ENCODE data around the gene LTA.
"Not testable (repeated sequence)": the region's sequence is repeated elsewhere in the genome, so short reads cannot be mapped to it uniquely, and the experiment has no call there.

The LTA gene

DNA sequence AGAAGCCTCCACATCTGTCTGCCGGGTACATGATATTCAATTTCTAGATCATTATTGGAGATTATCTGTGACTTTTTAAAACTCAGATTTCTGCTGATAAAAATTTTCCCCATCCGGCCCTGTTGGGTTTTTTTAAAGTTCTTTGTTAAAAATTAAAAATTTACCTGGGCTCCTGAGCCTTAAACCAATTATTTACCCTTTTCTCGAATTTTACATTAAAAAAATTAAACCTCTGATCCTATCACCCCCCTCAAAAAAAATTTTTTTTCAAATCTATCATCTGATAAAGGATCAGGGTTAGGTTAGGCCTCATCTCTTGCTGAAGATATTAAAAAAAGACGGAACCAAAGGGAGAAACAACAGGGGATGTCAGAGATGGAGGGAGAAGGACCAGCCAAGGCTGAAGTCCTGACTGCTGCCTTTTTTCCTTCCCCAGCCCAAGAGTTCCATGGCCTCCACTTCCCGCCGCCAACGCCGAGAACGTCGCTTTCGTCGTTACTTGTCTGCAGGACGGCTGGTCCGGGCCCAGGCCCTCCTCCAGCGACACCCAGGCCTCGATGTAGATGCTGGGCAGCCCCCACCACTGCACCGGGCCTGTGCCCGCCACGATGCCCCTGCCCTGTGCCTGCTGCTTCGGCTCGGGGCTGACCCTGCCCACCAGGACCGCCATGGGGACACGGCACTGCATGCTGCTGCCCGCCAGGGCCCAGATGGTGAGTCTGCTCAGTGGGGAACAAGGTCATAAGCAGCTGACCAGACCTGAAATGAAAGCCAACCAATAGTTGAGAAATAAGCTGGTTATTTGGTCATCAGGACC, 24.2 kb upstream of the LTA start (continued):
- TF ChIP-seq HIC1 (tag by site-specific recombination; IDR thresholded peaks at IDR 0.05) (peak; percentile 64; the same call in 1 of the 2 replicates), ZNF704 (tag by site-specific recombination; IDR thresholded peaks at IDR 0.05) (no peak), ZBTB48 (tag by site-specific recombination; IDR thresholded peaks at IDR 0.05) (no peak), ZNF341 (tag by site-specific recombination; IDR thresholded peaks at IDR 0.05; ENCODE audit: low read depth) (peak; percentile 14; the same call in 1 of the 2 replicates)

DNA sequence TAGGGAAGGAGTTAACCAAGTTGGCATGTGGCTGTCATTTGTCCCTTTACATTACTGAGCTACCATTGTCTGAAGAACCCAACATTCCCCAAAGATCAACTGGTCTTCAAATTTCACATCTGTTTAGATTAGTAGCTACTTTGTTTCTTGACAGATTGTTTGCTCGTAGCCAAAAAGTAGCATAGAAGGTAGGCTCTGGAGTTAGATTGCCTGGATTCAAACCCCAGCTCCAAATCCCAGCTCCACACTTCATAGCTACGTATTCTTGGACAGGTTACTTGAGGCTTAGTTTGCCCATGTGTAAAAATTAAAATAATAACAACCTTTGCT, 23.6 kb upstream of the LTA start:
- POLR2A ChIA-PET: interaction anchor here (0.6 to 2.5 kb wide), 11 partner anchors 16 to 590 kb away, joined by 3 to 15 read pairs (median 3); partner anchors contain the start of genes C6orf47, HSPA1A, HSPA1B and HSPA1L

DNA sequence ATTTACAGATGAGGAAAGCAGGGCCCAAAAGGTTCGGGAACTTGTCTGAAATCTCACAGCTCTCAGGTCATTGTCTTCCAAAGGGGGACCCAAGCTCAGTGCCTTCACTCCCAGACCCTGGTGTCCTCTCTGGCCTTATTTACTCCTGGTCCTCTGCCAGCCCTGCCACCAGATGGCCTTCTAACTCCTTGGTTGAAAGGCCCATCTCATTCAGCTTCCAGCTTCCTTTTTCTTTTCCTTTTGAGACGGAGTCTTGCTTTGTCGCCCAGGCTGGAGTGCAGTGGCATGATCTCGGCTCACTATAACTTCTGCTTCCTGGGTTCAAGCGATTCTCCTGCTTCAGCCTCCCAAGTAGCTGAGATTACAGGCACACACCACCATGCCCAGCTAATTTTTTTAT, 20.7 kb upstream of the LTA start:
- ChIA-PET POLR2A (interaction anchor here (0.9 to 1.1 kb wide), 3 partner anchors 10 to 47 kb away, joined by 3 to 5 read pairs (median 4); no protein-coding TSS in a partner anchor), CTCF (interaction anchor here (0.6 to 13.9 kb wide), 23 partner anchors 10 to 409 kb away, joined by 3 to 431 read pairs (median 3); partner anchors contain the start of genes C6orf47, DDX39B, LSM2 and LST1)
- peaks cover 44 to 65% of the 10 kb centered on the region in 2 experiments; a peak in 2 of 3 replicates for H3K36me3 ChIP-seq (ENCODE audit: control insufficient read depth in 2 of 2, insufficient read depth in 1 of 2, low read length in 2 of 2)
- not testable (repeated sequence) for H3K4me1 ChIP-seq (ENCODE audit: control insufficient read depth, insufficient read depth, low read length); H3K4me3 ChIP-seq (ENCODE audit: low read depth, low read length); H3K9me3 ChIP-seq (ENCODE audit: control insufficient read depth, insufficient read depth, low read depth, low read length); H3K27ac ChIP-seq (ENCODE audit: extremely low read depth, low read depth, low read length)
- peak; percentile 58 for TF ChIP-seq ZNF654 (tag by site-specific recombination; IDR thresholded peaks at IDR 0.05; ENCODE audit: low read depth)
- TF ChIP-seq CTCF (tag by site-specific recombination; IDR thresholded peaks at IDR 0.05): peak; percentile 76
- 0 out of 2 replicates have a peak, but pooled peaks have one; percentile 26 for TF ChIP-seq KLF8 (tag by site-specific recombination; IDR thresholded peaks at IDR 0.05)
- peak; percentile 27; the same call in 1 of the 2 replicates for TF ChIP-seq ZNF600 (tag by site-specific recombination; IDR thresholded peaks at IDR 0.05)

More for the DNA sequence above, 23.6 kb upstream of the LTA start:
- no peak overlapping the region; the same call in 1 of the 2 replicates for H3K4me3 ChIP-seq (ENCODE audit: low read depth, low read length)
- H3K36me3 ChIP-seq (ENCODE audit: control insufficient read depth in 2 of 2, insufficient read depth in 1 of 2, low read length in 2 of 2): peaks cover 29 to 46% of the 10 kb centered on the region in 2 experiments; a peak in 2 of 3 replicates
- peaks cover 2% of the 10 kb centered on the region; the same call in 1 of the 2 replicates for H3K4me1 ChIP-seq (ENCODE audit: control insufficient read depth, insufficient read depth, low read length)
- H3K27ac ChIP-seq (ENCODE audit: extremely low read depth, low read depth, low read length): no peak overlapping the region; the same call in 1 of the 2 replicates
- CTCF ChIA-PET: interaction anchor here (0.6 to 13.9 kb wide), 7 partner anchors 9 to 573 kb away, joined by 3 to 431 read pairs (median 4); partner anchors contain the start of genes LST1, LTB and NCR3
- no peak for TF ChIP-seq TCF7L2 (IDR thresholded peaks at IDR 0.05; ENCODE audit: borderline replicate concordance, low read depth, low read length)
- TF ChIP-seq ZNF664 (tag by site-specific recombination; IDR thresholded peaks at IDR 0.05): peak; percentile 94
- no peaks in the 10 kb centered on the region for H3K9me3 ChIP-seq (ENCODE audit: control insufficient read depth, insufficient read depth, low read depth, low read length)

DNA sequence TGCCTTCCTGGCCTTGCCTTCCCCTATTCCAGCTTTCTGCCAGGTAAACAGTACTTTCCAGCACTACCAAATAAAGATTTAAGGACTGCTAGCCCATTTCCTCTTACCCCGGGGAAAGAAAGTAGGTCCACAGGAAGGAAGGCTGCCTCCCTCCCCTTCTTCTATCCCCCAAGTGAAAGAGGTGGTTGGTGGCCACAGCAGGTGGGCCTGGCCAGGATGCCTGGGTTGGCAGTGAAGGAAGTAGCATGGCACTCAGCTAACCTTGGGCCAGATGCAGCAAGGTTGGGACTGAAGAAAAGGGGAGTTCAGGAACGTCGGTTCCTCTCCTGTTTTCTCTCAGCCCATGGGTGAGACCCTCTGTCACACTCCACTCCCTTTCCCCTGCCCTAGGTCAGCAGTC, 15.8 kb upstream of the LTA start:
- Histone ChIP-seq H3K27ac (ENCODE audit: extremely low read depth, low read depth, low read length) (no peak overlapping the region), H3K4me1 (ENCODE audit: control insufficient read depth, insufficient read depth, low read length) (no peaks in the 10 kb centered on the region), H3K36me3 (ENCODE audit: control insufficient read depth in 2 of 2, insufficient read depth in 1 of 2, low read length in 2 of 2) (peaks cover 26 to 78% of the 10 kb centered on the region in 2 experiments; a peak in 2 of 3 replicates), H3K4me3 (ENCODE audit: low read depth, low read length) (no peak overlapping the region), H3K9me3 (ENCODE audit: control insufficient read depth, insufficient read depth, low read depth, low read length) (no peaks in the 10 kb centered on the region)
- POLR2A ChIA-PET: no interaction called here
- CTCF ChIA-PET: interaction anchor here (0.5 to 2.7 kb wide), 5 partner anchors 10 to 173 kb away, joined by 3 to 14 read pairs (median 3); partner anchors contain the start of genes ATP6V1G2, DDAH2 and TNF
- TF ChIP-seq, protein P1, sequence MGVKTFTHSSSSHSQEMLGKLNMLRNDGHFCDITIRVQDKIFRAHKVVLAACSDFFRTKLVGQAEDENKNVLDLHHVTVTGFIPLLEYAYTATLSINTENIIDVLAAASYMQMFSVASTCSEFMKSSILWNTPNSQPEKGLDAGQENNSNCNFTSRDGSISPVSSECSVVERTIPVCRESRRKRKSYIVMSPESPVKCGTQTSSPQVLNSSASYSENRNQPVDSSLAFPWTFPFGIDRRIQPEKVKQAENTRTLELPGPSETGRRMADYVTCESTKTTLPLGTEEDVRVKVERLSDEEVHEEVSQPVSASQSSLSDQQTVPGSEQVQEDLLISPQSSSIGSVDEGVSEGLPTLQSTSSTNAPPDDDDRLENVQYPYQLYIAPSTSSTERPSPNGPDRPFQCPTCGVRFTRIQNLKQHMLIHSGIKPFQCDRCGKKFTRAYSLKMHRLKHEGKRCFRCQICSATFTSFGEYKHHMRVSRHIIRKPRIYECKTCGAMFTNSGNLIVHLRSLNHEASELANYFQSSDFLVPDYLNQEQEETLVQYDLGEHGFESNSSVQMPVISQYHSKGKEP (tag by site-specific recombination; IDR thresholded peaks at IDR 0.05): no peak
- no peak for TF ChIP-seq ZNF155 (tag by site-specific recombination; IDR thresholded peaks at IDR 0.05)
- TF ChIP-seq ZNF302 (tag by site-specific recombination; IDR thresholded peaks at IDR 0.05; ENCODE audit: low read depth): no peak
- no peak for TF ChIP-seq ZNF623 (tag by site-specific recombination; IDR thresholded peaks at IDR 0.05)
- TF ChIP-seq ZNF354C (tag by site-specific recombination; IDR thresholded peaks at IDR 0.05; ENCODE audit: borderline replicate concordance, low read depth): no peak
- TF ChIP-seq ZNF600 (tag by site-specific recombination; IDR thresholded peaks at IDR 0.05): no peak
- TF ChIP-seq ZNF626 (tag by site-specific recombination; IDR thresholded peaks at IDR 0.05): no peak
- TF ChIP-seq GLI4 (tag by site-specific recombination; IDR thresholded peaks at IDR 0.05): no peak
- no peak for TF ChIP-seq ZNF174 (tag by site-specific recombination; IDR thresholded peaks at IDR 0.05)
- TF ChIP-seq ZNF350 (tag by site-specific recombination; IDR thresholded peaks at IDR 0.05): no peak
